GM21576 (cell line): Measurements from ENCODE around the gene HSPA5.
"Not testable (repeated sequence)": the region's sequence is repeated elsewhere in the genome, so short reads cannot be mapped to it uniquely, and the experiment has no call there.

Source experiments
- ATAC-seq: cut with Tn5 transposase; IDR thresholded peaks from one replicate; pipeline ENCODE4 v1.9.1; 2021; ENCODE audit warnings: mild to moderate bottlenecking, moderate library complexity; ENCODE audit not compliant: unreplicated experiment

HSPA5 gene

GRCh38 chr9:125243792-125244260, 2.7 kb upstream of the HSPA5 start:
- no peak for ATAC-seq

GRCh38 chr9:125241863-125242739, 958 bp upstream of the HSPA5 start:
- ATAC-seq: peak; percentile 1

GRCh38 chr9:125240649-125240999, 519 bp downstream of the HSPA5 start:
- peak; percentile 3 for ATAC-seq

GRCh38 chr9:125239631-125240597, 1.2 kb downstream of the HSPA5 start:
- ATAC-seq: no peak

GRCh38 chr9:125238915-125239446, 2.2 kb downstream of the HSPA5 start:
- no peak for ATAC-seq

- ATAC-seq: no peak
Measured at GRCh38 chr9:125238127-125238914, 2.8 kb downstream of the HSPA5 start.

GRCh38 chr9:125236520-125237159, 4.5 kb downstream of the HSPA5 start:
- not testable (repeated sequence) for ATAC-seq

- no peak for ATAC-seq
Measured at GRCh38 chr9:125235804-125236519, 5.2 kb downstream of the HSPA5 start.

GRCh38 chr9:125234099-125234498, 7.0 kb downstream of the HSPA5 start:
- not testable (repeated sequence) for ATAC-seq

- no peak for ATAC-seq
Measured at GRCh38 chr9:125233678-125234077, 7.5 kb downstream of the HSPA5 start.

- no peak for ATAC-seq
Measured at GRCh38 chr9:125227761-125228160, 13.4 kb downstream of the HSPA5 start.

- not testable (repeated sequence) for ATAC-seq
Measured at GRCh38 chr9:125224858-125225257, 16.3 kb downstream of the HSPA5 start.

GRCh38 chr9:125218621-125219020, 22.5 kb downstream of the HSPA5 start:
- no peak for ATAC-seq

- ATAC-seq: no peak
Measured at GRCh38 chr9:125214186-125214585, 27.0 kb downstream of the HSPA5 start.

GRCh38 chr9:125204477-125204876, 36.7 kb downstream of the HSPA5 start:
- ATAC-seq: no peak

GRCh38 chr9:125202846-125203618, 38.1 kb downstream of the HSPA5 start:
- ATAC-seq: no peak

GRCh38 chr9:125200216-125201047, 40.7 kb downstream of the HSPA5 start, which contains the start of gene RABEPK:
RABEPK (plus strand) TSS chr9:125200542; CDS start chr9:125203014, 2,472 bp downstream.
- peak; percentile 95 for ATAC-seq
